ACC112 (cell line): ENCODE results near the gene WDR88.
"Not testable (repeated sequence)": the region's sequence is repeated elsewhere in the genome, so short reads cannot be mapped to it uniquely, and the experiment has no call there.

Experiments used
- H2AFZ ChIP-seq: fragments of 200-600 bp; sonication (generic); one replicate; pipeline ENCODE4 v1.6.0; 2017; ENCODE audit warnings: antibody characterized with exemption, low read length; ENCODE audit not compliant: unreplicated experiment
- H3K27ac ChIP-seq: fragments of 200-600 bp; sonication (generic); 2 replicates; pipeline ENCODE4 v1.5.1; 2014; ENCODE audit warnings: low read depth, mild to moderate bottlenecking, antibody characterized with exemption, low read length, moderate library complexity
- H3K27me3 ChIP-seq: fragments of 200-600 bp; sonication (generic); 2 replicates; pipeline ENCODE4 v1.6.1; 2014; ENCODE audit warnings: mild to moderate bottlenecking, antibody characterized with exemption, low read length, moderate library complexity, mixed read lengths; ENCODE audit not compliant: insufficient read depth
- H3K36me3 ChIP-seq: fragments of 200-600 bp; sonication (generic); 2 replicates; pipeline ENCODE4 v1.6.1; 2016; ENCODE audit warnings: mild to moderate bottlenecking, antibody characterized with exemption, low read length, moderate library complexity, mixed read lengths; ENCODE audit not compliant: insufficient read depth
- H3K4me1 ChIP-seq: fragments of 200-600 bp; sonication (generic); one replicate; pipeline ENCODE4 v1.6.1; 2016; ENCODE audit warnings: low read length, mixed read lengths; ENCODE audit not compliant: insufficient read depth, unreplicated experiment, control insufficient read depth
- H3K4me3 ChIP-seq: fragments of 200-600 bp; sonication (generic); 2 replicates; pipeline ENCODE4 v1.5.1; 2014; ENCODE audit warnings: mild to moderate bottlenecking, low read depth, low read length
- H3K79me2 ChIP-seq: fragments of 200-600 bp; sonication (generic); one replicate; pipeline ENCODE4 v1.6.0; 2016; ENCODE audit warnings: low read length; ENCODE audit not compliant: control insufficient read depth, unreplicated experiment, insufficient read depth

WDR88 gene

DNA sequence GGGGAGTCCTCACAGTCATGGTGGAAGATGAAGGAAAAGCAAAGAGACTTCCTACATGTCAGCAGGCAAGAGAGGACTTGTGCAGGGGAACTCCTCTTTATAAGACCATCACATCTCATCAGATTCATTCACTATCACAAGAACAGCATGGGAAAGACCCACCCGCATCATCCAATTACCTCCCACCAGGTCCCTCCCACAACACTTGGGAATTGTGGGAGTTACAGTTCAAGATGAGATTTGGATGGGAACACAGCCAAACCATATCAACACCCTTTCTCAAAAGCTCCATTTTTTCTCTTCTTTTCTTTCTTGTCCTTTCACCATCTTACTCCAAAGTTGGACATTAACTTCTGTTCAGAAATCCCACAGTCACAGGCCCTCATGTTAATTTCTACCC is 57.5 kb downstream of the WDR88 start:
- Histone ChIP-seq H3K79me2 (no peaks in the 10 kb centered on the region), H3K4me3 (no peak overlapping the region), H3K4me1 (no peaks in the 10 kb centered on the region), H3K27me3 (no peaks in the 10 kb centered on the region), H3K27ac (no peak overlapping the region), H3K36me3 (no peaks in the 10 kb centered on the region), H2AFZ (no peak overlapping the region)

DNA sequence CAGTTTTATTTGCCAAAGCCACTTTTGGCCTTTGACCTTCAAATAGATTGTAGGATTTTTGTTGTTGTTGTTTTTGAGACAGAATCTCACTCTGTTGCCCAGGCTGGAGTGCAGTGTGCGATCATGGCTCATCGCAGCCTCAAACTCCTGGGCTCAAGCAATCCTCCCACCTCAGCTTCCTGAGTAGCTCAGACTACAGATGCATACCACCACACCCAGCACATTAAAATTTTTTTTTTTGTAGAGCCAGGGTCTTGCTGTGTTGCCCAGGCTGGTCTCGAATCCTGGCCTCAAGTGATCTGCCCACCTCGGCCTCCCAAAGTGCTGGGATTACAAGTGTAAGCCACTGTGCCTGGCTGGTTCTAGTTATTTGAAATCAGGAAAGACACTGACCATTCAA is 59.2 kb downstream of the WDR88 start:
- H3K36me3 ChIP-seq, H3K27me3 ChIP-seq, H2AFZ ChIP-seq, H3K27ac ChIP-seq, H3K79me2 ChIP-seq, H3K4me3 ChIP-seq, H3K4me1 ChIP-seq: not testable (repeated sequence)

DNA sequence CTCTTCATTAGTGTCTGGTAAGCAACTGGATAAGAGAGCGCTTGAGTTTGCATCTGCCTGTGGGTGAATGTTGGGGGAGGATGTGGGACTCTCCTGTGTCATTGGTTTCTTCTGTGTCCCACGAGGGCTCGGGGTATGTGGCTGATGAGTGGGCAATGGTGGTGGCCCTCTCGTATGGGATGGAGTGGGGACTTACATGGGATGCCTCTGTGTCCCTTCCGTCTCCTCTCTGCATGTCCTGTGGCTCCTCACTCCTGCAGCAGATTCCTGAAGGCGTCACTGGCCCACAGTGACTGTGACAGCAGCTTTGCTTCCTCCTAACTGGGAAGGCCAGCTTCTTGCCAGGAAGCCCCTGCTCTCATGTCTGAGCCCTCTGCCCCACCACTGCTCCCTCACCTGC is 59.6 kb downstream of the WDR88 start:
- Histone ChIP-seq H3K4me3 (no peak overlapping the region), H3K36me3 (no peaks in the 10 kb centered on the region), H3K27me3 (no peaks in the 10 kb centered on the region), H2AFZ (no peak overlapping the region), H3K4me1 (peaks cover 5% of the 10 kb centered on the region), H3K79me2 (no peaks in the 10 kb centered on the region), H3K27ac (no peak overlapping the region)

DNA sequence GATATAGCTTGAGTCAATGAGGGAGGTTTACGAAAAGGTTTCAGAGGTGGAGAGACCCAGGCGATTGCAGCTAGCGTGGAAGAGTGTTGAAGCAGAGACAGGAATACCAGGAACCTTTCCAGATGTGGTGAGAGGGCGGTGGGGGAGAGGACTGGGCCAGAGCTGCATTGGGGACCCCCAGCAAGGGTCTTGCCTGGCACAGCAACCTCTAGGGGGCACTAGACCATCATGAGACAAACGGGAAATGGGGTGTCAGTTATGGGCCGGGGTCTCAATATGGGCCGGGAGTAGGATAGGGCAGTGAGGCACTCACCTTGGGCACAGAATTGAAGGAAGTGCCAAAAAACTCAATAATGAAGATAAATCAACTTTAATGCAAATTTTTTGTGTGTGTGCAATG is 60.1 kb downstream of the WDR88 start:
- no peak overlapping the region for H3K27ac ChIP-seq
- no peaks in the 10 kb centered on the region for H3K27me3 ChIP-seq
- H3K79me2 ChIP-seq = no peaks in the 10 kb centered on the region
- H2AFZ ChIP-seq = no peak overlapping the region
- no peaks in the 10 kb centered on the region for H3K36me3 ChIP-seq
- H3K4me1 ChIP-seq = peaks cover 5% of the 10 kb centered on the region
- H3K4me3 ChIP-seq = no peak overlapping the region

DNA sequence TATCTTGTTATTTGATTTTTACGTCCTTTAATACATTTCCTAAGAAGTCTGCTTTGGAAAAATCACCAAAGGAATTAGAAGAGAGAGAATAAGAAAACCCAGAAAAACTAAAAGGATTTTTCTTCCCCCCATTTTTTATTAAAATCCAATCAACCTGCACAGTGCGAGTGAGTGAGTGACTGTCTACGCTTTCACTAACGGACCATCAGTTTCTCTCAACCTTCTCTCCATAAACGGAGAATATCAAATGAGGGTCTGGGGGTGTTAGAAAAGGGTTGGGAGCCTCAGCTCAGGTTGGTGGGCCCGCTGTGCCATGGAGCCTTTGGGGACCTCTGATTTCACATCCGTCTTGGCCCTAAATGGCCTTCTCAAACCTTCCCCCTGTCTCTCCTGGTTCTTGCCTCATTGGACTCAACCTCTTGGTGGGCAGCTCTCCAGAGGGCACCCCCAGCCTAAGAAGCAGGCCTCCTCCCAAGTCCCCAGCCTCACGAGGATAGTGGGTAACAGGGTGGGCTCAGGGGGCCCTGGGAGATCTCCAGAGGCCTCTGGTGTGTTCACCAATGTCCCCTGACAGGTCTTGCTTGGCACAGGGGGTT is 61.5 kb downstream of the WDR88 start:
- H3K27ac ChIP-seq = no peak overlapping the region
- peaks cover 5% of the 10 kb centered on the region for H3K4me1 ChIP-seq
- H3K4me3 ChIP-seq = peak overlapping the region; percentile 45; the same call in 1 of the 2 replicates
- no peak overlapping the region for H2AFZ ChIP-seq
- no peaks in the 10 kb centered on the region for H3K79me2 ChIP-seq
- no peaks in the 10 kb centered on the region for H3K36me3 ChIP-seq
- no peaks in the 10 kb centered on the region for H3K27me3 ChIP-seq

DNA sequence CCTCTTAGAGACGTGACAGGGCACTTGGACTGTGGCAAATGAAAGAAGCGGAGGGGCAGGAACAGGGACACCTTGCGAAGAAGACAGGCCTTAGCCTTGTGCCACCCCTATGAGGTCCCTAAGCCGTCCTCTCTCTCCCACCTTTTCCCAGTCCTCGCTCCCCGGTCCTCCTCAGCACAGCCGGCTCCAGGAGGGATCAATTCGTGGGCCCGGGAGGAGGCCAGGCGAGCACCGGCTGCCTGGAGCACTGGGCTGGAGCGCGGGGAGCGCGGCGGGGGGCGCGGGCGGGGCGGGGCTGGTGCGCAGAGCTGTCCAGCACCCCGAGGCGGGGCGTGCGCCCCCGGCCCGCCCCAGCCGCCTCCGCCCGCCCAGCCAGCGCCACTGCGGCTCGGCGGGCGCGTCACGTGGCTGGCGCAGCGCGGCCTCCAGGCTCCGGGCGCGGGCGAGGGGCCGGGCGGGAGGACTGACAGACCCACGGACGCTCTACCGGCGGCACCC is 62.0 kb downstream of the WDR88 start, which contains the start of gene LRP3:
Gene LRP3 (plus strand): TSS at position 466 of the 498 bp plus-strand sequence. CDS start 456 bp downstream, outside the sequence.
- Histone ChIP-seq H3K4me3 (peak within 1 kb of the TSS; percentile 86), H3K27me3 (no peaks in the 10 kb centered on the region), H3K27ac (no peak within 1 kb of the TSS), H3K4me1 (peaks cover 5% of the 10 kb centered on the region), H3K36me3 (no peaks in the 10 kb centered on the region), H2AFZ (no peak within 1 kb of the TSS), H3K79me2 (no peaks in the 10 kb centered on the region)

DNA sequence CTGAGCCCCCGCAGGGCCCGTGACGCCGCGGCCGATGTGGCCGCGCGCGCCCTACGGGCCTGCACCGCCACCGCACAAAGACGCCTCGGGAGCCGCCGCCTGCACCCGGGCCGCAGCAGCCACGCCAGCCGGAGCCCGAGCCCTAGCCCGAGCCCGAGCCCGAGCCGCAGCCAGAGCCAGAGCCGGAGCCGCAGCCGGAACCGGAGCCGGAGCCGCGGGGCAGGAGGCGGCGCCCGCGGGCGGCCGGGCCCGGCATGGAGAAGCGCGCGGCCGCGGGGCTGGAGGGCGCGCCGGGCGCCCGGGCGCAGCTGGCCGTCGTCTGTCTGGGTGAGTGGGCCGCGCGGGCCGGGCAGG is 62.6 kb downstream of the WDR88 start:
- Histone ChIP-seq H3K4me1 (peaks cover 5% of the 10 kb centered on the region), H3K27ac (no peak overlapping the region), H3K79me2 (no peaks in the 10 kb centered on the region), H3K36me3 (no peaks in the 10 kb centered on the region), H3K4me3 (peak overlapping the region; percentile 86), H2AFZ (no peak overlapping the region), H3K27me3 (no peaks in the 10 kb centered on the region)

DNA sequence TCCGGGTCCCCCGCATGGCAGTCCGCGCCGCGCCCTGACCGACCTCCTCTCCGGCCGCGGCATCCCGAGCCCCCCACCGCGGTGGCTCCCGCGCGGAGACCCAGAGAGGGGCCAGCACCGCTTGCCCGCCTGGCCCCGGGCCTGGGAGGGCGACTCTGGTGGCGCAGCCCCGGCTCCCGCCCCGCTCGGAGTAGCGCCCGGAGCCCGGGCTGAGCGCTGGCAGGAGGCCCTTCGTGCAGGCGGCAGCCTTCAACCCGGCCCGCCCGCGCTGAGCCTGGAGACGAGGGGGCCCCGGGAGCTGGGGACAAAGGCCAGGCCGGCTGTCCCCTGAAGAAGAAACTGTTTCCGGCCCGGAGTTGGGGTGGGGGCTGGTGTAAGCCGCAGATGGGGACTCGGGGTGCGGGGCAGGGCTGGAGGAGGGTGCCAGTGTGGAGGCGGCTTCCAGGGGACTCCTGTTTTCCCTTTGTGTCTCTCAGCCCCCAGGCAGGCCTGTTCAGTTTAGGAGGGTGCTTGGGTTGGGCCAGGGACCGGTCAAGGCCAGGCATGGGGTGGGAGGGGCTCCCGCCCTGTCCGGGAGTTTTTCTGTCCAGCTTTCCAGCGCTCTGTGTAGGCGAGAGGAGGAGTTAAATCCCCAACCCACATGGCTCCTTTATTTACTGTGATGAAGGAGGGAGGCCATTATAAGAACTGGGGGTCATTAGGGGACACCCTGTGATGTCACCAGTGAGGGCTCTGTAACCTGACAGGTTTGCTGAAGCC is 63.2 kb downstream of the WDR88 start:
- Histone ChIP-seq H3K4me3 (peak overlapping the region; percentile 86), H3K4me1 (peaks cover 5% of the 10 kb centered on the region), H3K36me3 (no peaks in the 10 kb centered on the region), H3K79me2 (no peaks in the 10 kb centered on the region), H3K27me3 (no peaks in the 10 kb centered on the region), H2AFZ (no peak overlapping the region), H3K27ac (no peak overlapping the region)

DNA sequence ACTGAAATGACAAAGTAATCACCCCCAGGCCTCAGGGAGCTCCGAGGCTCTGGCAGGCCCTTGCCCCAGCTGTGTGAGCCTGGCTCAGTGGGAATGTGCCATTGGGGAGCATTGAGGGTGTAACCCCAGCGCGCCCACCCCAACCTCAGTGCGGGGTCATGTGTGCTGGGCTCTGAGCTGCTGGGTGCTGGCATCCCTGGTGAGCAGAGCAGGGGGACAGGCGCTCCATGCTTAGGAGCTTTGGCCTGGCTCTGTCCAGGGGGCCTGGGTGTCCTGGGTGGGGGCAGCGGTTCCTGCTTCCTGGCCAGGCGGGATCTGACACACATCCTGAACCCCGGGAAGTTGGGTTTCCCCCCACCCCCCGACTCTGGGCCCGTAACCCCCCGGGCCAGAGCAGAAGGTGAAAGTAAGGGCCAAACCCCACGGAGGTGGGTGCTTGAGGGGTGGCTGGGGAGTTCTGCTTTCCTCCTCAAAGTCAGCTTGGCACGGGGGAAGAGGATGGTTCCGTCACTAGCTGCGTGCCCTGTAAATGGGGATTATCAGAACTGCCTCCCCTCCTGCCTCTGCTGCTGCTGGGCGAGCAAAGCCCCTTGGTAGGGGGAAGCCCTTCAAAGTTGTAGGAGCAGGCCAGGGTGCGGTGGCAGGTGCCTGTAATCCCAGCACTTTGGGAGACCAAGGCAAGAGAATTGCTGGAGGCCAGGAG is 63.9 kb downstream of the WDR88 start:
- peak overlapping the region; percentile 86 for H3K4me3 ChIP-seq
- peaks cover 5% of the 10 kb centered on the region for H3K4me1 ChIP-seq
- H3K27me3 ChIP-seq = no peaks in the 10 kb centered on the region
- no peaks in the 10 kb centered on the region for H3K36me3 ChIP-seq
- H3K27ac ChIP-seq = no peak overlapping the region
- H2AFZ ChIP-seq = no peak overlapping the region
- H3K79me2 ChIP-seq = no peaks in the 10 kb centered on the region

DNA sequence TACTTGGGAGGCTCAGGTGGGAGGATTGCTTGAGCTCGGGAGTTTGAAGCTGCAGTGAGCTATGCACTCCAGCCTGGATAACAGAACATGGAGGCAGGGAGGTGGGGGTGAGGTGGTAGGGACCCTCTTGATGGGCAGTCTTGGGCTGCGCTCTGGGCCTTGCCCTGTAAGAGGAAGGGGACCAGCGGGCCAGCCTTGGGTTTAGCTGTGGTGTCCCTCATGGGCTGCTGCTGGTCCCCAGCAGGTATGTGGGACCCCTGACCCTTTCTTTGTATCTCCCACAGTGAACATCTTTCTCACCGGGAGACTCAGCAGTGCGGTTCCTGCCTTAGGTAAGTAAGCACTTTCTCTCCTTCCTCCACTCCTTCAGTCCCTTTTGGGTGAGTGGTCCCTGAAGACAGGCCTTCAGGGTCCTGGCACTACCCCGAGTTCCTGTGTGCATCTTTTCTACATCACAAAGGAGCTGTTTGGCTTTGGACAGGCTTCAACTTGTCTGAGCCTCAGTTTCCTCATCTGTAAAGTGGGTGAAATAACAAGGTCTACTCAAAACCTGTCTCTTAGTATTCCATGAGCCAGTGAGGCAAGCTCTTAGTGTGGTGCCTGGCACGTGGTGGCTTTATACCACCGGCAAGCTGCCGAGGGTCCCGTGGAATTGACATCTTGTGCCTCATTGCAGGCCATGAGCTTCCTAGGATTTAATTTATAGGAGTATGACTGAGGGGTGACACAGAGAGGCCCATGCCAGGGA is 64.7 kb downstream of the WDR88 start:
- no peaks in the 10 kb centered on the region for H3K27me3 ChIP-seq
- no peak overlapping the region for H2AFZ ChIP-seq
- H3K4me1 ChIP-seq = peaks cover 5% of the 10 kb centered on the region
- H3K79me2 ChIP-seq = no peaks in the 10 kb centered on the region
- H3K4me3 ChIP-seq = no peak overlapping the region
- H3K36me3 ChIP-seq = no peaks in the 10 kb centered on the region
- H3K27ac ChIP-seq = no peak overlapping the region
